ENCODE data around the gene CST6. TPM values are rescaled to one million over a fixed set of nuclear protein-coding genes. Genes with fewer than 3 reads are reported as not detected.

CST6 gene
- total RNA-seq (2022) = not detected in 2 replicates
- not detected for Bru-seq, nascent RNA
- percentile 14 among the genes with signal in this experiment for BruChase-seq, experiment 1, labeled RNA remaining after a 6-hour chase
- percentile 19 among the genes with signal in this experiment for BruChase-seq, experiment 2, labeled RNA remaining after a 2-hour chase
- long read RNA-seq, partial matches to known transcripts = 0 of 1 reads
- long read RNA-seq, other reads (novel, unspliced or antisense) = 0 of 1 reads

GRCh38 chr11:66011785-66012303, at the start of gene CST6:
CST6 (plus strand) TSS chr11:66012008; CDS start chr11:66012045, 37 bp downstream.
- no peak for DNase-seq (ENCODE audit: unreplicated experiment)
- ChIA-PET CTCF (interaction anchor here (0.7 to 1.6 kb wide), 7 partner anchors 9 to 188 kb away, joined by 3 to 12 read pairs (median 4); no protein-coding TSS in a partner anchor), POLR2A (interaction anchor here (0.6 to 2.9 kb wide), 5 partner anchors 8 to 210 kb away, joined by 3 to 10 read pairs (median 3); partner anchors contain the start of genes BANF1 and EIF1AD)
- H3K27ac Mint-ChIP-seq (ENCODE audit: low read depth, unreplicated experiment) = peak within 1 kb of the TSS; percentile 9
- intact Hi-C loops (cut with micrococcal nuclease) = no loop called here
- no peaks in the 10 kb centered on the region for H3K36me3 Mint-ChIP-seq (ENCODE audit: insufficient read depth, unreplicated experiment)
- BruUV-seq (replicated peaks) = no TSS peak
- no peaks in the 10 kb centered on the region for H3K27me3 Mint-ChIP-seq (ENCODE audit: insufficient read depth, unreplicated experiment)
- no peak within 1 kb of the TSS for H3K4me3 Mint-ChIP-seq (ENCODE audit: unreplicated experiment)
- H3K4me1 Mint-ChIP-seq (ENCODE audit: insufficient read depth, unreplicated experiment) = peaks cover 20% of the 10 kb centered on the region
- no peak for TF ChIP-seq CTCF (IDR thresholded peaks at IDR 0.05; ENCODE audit: unreplicated experiment)
- H3K9me3 Mint-ChIP-seq (ENCODE audit: unreplicated experiment) = no peaks in the 10 kb centered on the region

DNA sequence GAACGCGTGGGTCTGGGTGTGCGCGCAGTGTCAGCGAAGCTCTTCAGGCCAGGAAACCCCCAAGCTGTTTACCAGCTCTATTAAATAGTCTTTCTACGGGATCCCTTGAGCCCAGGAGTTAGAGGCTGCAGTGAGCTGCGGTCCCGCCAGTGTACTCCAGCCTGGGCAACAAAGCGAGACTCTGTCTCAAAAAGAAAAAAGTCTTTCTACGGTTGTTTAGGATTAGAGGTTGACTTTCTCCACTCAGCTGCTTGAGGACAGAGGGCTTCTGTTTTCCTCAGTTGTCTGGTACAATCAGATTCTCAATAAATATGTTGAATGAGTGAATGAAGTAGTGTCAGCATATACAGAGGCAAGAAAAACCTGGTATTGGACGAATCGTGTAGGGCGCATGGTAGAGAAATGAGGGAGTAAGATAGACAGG, 49.7 kb upstream of the CST6 start:
- intact Hi-C loops (cut with micrococcal nuclease) = no loop called here
- Mint-ChIP-seq H3K27me3 (ENCODE audit: insufficient read depth, unreplicated experiment) (no peaks in the 10 kb centered on the region), H3K4me3 (ENCODE audit: unreplicated experiment) (peak overlapping the region; percentile 96), H3K27ac (ENCODE audit: low read depth, unreplicated experiment) (peak overlapping the region; percentile 84), H3K9me3 (ENCODE audit: unreplicated experiment) (no peaks in the 10 kb centered on the region), H3K4me1 (ENCODE audit: insufficient read depth, unreplicated experiment) (peaks cover 17% of the 10 kb centered on the region), H3K36me3 (ENCODE audit: insufficient read depth, unreplicated experiment) (peaks cover 33% of the 10 kb centered on the region)
- no peak for DNase-seq (ENCODE audit: unreplicated experiment)
- TSS peak; percentile 40 for BruUV-seq (replicated peaks)
- ChIA-PET POLR2A (interaction anchor here (0.6 to 3.5 kb wide), 11 partner anchors 8 to 251 kb away, joined by 3 to 28 read pairs (median 4); partner anchors contain the start of genes CCDC85B, FIBP, FOSL1 and KAT5), CTCF (interaction anchor here (0.6 to 1.0 kb wide), 4 partner anchors 13 to 865 kb away, joined by 3 to 4 read pairs (median 4); no protein-coding TSS in a partner anchor)
- TF ChIP-seq CTCF (IDR thresholded peaks at IDR 0.05; ENCODE audit: unreplicated experiment) = no peak

DNA sequence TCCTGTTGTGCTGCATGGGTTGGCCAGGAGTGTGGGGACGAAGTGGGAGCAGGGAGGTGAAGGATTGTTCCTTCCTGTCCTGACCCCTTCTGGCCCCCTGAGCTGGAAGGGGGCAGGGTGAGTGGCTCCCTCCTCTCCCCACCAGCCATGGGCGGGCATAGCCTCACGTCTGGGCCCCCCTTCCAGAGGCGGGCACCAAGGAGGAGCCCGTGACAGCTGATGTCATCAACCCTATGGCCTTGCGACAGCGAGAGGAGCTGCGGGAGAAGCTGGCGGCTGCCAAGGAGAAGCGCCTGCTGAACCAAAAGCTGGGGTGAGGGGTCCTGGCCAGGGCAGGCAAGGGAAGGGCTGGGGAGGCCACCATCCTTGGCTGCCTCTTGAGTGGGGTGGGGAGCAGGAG, 46.9 kb upstream of the CST6 start:
- intact Hi-C loops (cut with micrococcal nuclease) = no loop called here
- CTCF ChIA-PET = interaction anchor here (1.0 kb wide), 1 partner anchor 80 kb away, joined by 4 read pairs; no protein-coding TSS in a partner anchor
- Mint-ChIP-seq H3K36me3 (ENCODE audit: insufficient read depth, unreplicated experiment) (peaks cover 54% of the 10 kb centered on the region), H3K27me3 (ENCODE audit: insufficient read depth, unreplicated experiment) (no peaks in the 10 kb centered on the region), H3K4me3 (ENCODE audit: unreplicated experiment) (no peak overlapping the region), H3K4me1 (ENCODE audit: insufficient read depth, unreplicated experiment) (peaks cover 29% of the 10 kb centered on the region), H3K27ac (ENCODE audit: low read depth, unreplicated experiment) (no peak overlapping the region), H3K9me3 (ENCODE audit: unreplicated experiment) (no peaks in the 10 kb centered on the region)
- TF ChIP-seq CTCF (IDR thresholded peaks at IDR 0.05; ENCODE audit: unreplicated experiment) = no peak
- POLR2A ChIA-PET = no interaction called here
- no peak for DNase-seq (ENCODE audit: unreplicated experiment)
- BruUV-seq (replicated peaks) = no TSS peak

DNA sequence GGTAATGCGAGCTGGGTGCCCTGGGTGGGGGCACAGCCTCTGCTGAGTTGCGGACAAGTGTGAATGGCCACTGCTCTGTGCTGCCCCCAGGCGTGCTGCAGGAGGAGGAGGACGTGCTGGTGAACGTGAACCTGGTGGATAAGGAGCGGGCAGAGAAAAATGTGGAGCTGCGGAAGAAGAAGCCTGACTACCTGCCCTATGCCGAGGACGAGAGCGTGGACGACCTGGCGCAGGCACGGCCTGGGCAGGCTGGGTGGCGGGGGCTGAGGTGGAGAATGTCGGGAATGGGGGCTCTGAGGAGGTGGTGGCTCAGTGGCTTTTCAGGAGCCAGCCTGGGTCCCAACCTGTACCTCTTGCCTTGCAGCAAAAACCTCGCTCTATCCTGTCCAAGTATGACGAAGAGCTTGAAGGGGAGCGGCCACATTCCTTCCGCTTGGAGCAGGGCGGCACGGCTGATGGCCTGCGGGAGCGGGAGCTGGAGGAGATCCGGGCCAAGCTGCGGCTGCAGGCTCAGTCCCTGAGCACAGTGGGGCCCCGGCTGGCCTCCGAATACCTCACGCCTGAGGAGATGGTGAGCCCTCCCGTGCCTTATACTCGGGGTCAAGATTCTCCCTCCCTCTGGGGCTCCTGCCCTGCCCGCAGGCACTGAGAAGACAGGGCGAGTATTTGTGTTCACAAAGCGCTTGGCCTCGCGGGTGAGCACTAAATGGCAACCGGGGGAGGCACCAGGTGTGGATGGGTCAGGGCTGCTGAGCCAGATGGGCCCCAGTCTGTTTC, 45.6 kb upstream of the CST6 start:
- H3K27ac Mint-ChIP-seq (ENCODE audit: low read depth, unreplicated experiment) = no peak overlapping the region
- intact Hi-C loops (cut with micrococcal nuclease) = no loop called here
- peaks cover 33% of the 10 kb centered on the region for H3K4me1 Mint-ChIP-seq (ENCODE audit: insufficient read depth, unreplicated experiment)
- H3K9me3 Mint-ChIP-seq (ENCODE audit: unreplicated experiment) = no peaks in the 10 kb centered on the region
- CTCF ChIA-PET = interaction anchor here (0.9 to 2.4 kb wide), 6 partner anchors 14 to 81 kb away, joined by 3 to 12 read pairs (median 4); partner anchors contain the start of gene CATSPER1
- POLR2A ChIA-PET = interaction anchor here (0.6 to 1.3 kb wide), 2 partner anchors 66 to 79 kb away, joined by 3 read pairs; no protein-coding TSS in a partner anchor
- TF ChIP-seq CTCF (IDR thresholded peaks at IDR 0.05; ENCODE audit: unreplicated experiment) = no peak
- BruUV-seq (replicated peaks) = TSS peak; percentile 23
- DNase-seq (ENCODE audit: unreplicated experiment) = no peak
- H3K36me3 Mint-ChIP-seq (ENCODE audit: insufficient read depth, unreplicated experiment) = peaks cover 60% of the 10 kb centered on the region
- no peak overlapping the region for H3K4me3 Mint-ChIP-seq (ENCODE audit: unreplicated experiment)
- H3K27me3 Mint-ChIP-seq (ENCODE audit: insufficient read depth, unreplicated experiment) = no peaks in the 10 kb centered on the region
